ENCODE measurements around the gene IGFBPL1.

- TF ChIP-seq CTCF (IDR thresholded peaks at IDR 0.05): no peak
- no peak for TF ChIP-seq ZFX (IDR thresholded peaks at IDR 0.05; ENCODE audit: borderline replicate concordance)
Observed at GRCh38 chr9:38419181-38419580, 5.1 kb downstream of the IGFBPL1 start.
